A549 (cell line): ENCODE results near the gene TNS1.

Experiments
- BHLHE40 ChIP-seq: IDR thresholded peaks from 2 replicates; pipeline ENCODE4 v1.6.1; 2012; ENCODE audit warnings: low read depth, low read length, inconsistent platforms
- NR3C1 ChIP-seq: fragments of >200 bp; sonication (Bioruptor Twin); formaldehyde crosslinking; IDR thresholded peaks from 3 replicates; pipeline ENCODE4 v1.6.1; 2017
- POLR2A ChIP-seq: IDR thresholded peaks from 2 replicates; pipeline ENCODE4 v1.6.1; 2012; ENCODE audit warnings: mild to moderate bottlenecking, low read length
- RCOR1 ChIP-seq: fragments of 150-350 bp; IDR thresholded peaks from 2 replicates; pipeline ENCODE4 v1.6.1; 2014; ENCODE audit warnings: antibody characterized with exemption, low read length, low read depth
- RFX5 ChIP-seq: fragments of 450-650 bp; IDR thresholded peaks from 2 replicates; pipeline ENCODE4 v1.7.1; 2014; ENCODE audit warnings: antibody characterized with exemption, mild to moderate bottlenecking, moderate library complexity
- TF ChIP-seq, protein P1 (sequence below): fragments of >200 bp; sonication (Bioruptor Twin); formaldehyde crosslinking; IDR thresholded peaks from 3 replicates; pipeline ENCODE4 v1.6.1; 2016
- TF ChIP-seq, protein P2 (sequence below): fragments of 200-600 bp; sonication (generic); IDR thresholded peaks from 2 replicates; pipeline ENCODE4 v1.6.1; 2016; ENCODE audit warnings: antibody characterized with exemption, mild to moderate bottlenecking, moderate library complexity
- TF ChIP-seq, protein P3 (sequence below): fragments of >200 bp; sonication (Bioruptor Twin); formaldehyde crosslinking; IDR thresholded peaks from 3 replicates; pipeline ENCODE4 v1.5.1; 2016

DNA sequence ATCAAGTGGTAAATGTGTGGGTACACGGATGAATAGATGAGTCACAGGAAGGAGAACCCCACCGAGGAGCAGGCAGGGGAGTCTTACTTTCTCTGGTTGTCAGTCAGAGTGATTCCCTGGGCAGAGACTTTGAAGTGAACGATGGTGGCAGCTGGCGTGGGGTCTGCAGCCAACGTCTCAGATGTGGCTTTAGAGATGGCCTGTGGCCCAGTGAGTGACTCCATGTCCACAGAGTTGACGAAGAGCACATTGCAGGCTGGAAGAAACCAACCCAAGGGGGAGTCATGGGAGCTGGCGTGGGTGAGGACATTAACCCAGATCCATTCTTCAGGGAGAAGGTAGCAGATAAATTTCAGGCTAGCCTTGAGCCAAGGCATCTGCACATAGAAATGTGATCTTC, 193.1 kb downstream of the TNS1 start:
- TF ChIP-seq, protein P1, sequence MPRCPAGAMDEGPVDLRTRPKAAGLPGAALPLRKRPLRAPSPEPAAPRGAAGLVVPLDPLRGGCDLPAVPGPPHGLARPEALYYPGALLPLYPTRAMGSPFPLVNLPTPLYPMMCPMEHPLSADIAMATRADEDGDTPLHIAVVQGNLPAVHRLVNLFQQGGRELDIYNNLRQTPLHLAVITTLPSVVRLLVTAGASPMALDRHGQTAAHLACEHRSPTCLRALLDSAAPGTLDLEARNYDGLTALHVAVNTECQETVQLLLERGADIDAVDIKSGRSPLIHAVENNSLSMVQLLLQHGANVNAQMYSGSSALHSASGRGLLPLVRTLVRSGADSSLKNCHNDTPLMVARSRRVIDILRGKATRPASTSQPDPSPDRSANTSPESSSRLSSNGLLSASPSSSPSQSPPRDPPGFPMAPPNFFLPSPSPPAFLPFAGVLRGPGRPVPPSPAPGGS: no peak
- TF ChIP-seq POLR2A: no peak
- TF ChIP-seq RFX5: no peak
- no peak for TF ChIP-seq BHLHE40
- TF ChIP-seq, protein P2, sequence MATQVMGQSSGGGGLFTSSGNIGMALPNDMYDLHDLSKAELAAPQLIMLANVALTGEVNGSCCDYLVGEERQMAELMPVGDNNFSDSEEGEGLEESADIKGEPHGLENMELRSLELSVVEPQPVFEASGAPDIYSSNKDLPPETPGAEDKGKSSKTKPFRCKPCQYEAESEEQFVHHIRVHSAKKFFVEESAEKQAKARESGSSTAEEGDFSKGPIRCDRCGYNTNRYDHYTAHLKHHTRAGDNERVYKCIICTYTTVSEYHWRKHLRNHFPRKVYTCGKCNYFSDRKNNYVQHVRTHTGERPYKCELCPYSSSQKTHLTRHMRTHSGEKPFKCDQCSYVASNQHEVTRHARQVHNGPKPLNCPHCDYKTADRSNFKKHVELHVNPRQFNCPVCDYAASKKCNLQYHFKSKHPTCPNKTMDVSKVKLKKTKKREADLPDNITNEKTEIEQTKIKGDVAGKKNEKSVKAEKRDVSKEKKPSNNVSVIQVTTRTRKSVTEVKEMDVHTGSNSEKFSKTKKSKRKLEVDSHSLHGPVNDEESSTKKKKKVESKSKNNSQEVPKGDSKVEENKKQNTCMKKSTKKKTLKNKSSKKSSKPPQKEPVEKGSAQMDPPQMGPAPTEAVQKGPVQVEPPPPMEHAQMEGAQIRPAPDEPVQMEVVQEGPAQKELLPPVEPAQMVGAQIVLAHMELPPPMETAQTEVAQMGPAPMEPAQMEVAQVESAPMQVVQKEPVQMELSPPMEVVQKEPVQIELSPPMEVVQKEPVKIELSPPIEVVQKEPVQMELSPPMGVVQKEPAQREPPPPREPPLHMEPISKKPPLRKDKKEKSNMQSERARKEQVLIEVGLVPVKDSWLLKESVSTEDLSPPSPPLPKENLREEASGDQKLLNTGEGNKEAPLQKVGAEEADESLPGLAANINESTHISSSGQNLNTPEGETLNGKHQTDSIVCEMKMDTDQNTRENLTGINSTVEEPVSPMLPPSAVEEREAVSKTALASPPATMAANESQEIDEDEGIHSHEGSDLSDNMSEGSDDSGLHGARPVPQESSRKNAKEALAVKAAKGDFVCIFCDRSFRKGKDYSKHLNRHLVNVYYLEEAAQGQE: no peak
- TF ChIP-seq, protein P3, sequence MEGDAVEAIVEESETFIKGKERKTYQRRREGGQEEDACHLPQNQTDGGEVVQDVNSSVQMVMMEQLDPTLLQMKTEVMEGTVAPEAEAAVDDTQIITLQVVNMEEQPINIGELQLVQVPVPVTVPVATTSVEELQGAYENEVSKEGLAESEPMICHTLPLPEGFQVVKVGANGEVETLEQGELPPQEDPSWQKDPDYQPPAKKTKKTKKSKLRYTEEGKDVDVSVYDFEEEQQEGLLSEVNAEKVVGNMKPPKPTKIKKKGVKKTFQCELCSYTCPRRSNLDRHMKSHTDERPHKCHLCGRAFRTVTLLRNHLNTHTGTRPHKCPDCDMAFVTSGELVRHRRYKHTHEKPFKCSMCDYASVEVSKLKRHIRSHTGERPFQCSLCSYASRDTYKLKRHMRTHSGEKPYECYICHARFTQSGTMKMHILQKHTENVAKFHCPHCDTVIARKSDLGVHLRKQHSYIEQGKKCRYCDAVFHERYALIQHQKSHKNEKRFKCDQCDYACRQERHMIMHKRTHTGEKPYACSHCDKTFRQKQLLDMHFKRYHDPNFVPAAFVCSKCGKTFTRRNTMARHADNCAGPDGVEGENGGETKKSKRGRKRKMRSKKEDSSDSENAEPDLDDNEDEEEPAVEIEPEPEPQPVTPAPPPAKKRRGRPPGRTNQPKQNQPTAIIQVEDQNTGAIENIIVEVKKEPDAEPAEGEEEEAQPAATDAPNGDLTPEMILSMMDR: no peak
- TF ChIP-seq NR3C1: no peak
- no peak for TF ChIP-seq RCOR1
